Stimulated activated naive CD4-positive, alpha-beta T cell treated with Interleukin-2 at 50 U/mL for 16 hours (primary cell): ENCODE measurements around the gene UPF2.

ENCODE experiments used
- DNase-seq: peaks from one replicate; lab custom pipeline; 2025; lab: John Stamatoyannopoulos, UW

The UPF2 gene

DNA sequence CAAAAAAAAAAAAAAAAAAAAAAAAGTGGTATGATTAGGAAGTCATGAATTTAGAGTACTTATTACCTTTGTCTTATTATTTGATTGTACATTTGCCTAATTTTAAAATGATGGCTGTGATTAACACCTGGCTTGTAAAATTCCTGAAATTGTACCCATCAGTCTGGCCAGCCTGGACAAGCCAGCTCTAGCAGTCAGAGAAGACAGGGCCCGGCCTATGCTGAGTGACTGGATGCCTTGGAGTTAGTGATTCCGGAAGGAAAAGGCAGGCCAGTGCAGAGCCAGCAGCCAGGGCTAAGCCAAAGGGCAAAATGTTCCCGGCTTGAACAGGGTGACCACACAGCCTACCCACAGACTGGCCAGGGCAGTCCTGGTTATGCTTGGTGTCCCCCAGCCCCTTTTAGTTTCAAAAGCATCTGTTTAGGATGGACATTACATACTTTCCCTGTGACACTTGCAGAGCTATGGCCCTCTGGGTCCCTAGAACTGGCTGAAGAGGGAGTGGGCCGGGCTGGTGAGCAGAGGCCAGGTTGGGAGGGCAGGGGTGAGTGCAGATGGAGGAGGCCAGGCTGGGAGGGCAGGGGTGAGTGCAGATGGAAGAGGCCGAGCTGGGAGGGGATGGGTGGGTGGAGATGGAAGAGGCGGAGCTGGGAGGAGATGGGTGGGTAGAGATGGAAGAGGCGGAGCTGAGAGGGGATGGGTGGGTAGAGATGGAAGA is 157.7 kb downstream of the UPF2 start:
- no peak for DNase-seq

DNA sequence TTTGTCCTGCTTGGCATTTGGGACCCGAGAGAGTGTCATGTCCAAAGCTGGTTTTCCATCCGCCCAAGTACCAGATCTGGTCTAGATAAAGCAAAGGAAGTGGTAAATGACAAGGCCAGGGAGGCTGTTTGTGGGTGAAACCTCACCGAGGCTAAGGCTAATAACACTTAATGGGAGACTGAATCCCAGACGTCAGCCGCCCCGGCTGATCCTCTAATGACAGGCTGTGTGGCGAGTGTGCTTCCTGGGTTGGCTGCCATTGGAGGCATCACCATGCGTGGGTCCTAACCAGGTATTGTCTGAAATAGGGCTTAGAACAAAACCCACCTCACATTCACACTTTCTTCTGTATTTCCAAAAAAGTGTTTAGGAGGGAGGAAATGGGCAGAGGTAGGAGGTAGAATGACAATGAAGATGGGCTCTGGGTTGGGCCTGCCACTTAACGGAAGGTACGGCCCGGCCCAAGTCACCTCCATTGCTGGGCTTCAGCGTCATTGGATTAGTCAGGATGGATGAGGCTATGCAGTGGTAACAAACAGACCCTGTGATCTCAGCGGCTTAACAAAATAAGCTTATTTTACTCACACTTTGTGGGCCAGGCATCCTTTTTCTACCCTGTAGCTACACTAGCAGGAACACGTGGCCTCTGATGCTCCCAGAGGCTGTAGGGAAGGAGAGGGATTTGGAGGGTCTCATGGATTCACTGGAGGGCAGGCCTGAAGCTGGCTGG is 159.8 kb downstream of the UPF2 start:
- no peak for DNase-seq

DNA sequence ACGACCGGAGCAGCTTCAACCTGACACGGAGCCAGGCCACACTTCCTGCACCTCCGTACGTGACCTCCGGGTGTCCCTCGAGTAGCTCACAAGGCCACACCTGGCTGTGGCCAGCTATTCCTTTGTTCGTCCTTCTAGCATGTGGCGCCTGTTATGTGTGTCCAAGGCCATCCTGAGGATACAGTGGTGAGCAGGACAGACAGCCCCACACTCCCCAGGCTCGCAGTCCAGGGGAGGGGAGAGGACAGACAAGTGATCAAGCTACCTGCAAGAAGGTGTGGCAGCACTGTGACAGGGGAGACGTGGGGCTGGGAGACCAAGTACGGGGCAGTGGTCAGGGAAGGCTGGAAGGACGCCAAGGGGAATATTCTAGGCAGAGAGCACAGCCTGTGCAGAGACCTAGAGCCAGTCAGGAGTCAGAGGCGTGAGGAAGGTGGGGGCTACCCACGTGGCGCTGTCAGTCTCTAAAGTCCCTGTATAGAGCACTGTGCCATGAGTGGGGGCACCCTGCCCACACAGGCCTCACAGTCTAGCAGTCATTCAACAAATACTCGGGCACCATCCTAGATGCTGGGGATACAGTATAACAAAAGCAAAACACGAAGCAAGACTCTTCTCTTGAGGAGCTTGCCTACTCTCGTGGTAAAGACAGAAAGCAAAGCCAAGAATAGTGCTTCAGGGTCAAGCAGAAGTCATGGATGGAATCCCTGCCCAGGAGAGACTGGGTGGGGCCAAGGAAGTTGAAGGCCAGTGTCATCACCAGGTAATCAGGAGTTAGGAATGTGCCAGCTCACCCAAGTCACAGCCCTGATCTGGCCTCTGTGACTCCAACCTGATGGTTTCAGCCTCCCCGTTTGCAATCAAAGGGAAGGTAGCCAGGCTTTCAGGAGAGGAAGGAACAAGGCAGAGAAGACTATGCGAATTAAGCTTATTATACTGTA is 160.9 kb downstream of the UPF2 start:
- DNase-seq = no peak

DNA sequence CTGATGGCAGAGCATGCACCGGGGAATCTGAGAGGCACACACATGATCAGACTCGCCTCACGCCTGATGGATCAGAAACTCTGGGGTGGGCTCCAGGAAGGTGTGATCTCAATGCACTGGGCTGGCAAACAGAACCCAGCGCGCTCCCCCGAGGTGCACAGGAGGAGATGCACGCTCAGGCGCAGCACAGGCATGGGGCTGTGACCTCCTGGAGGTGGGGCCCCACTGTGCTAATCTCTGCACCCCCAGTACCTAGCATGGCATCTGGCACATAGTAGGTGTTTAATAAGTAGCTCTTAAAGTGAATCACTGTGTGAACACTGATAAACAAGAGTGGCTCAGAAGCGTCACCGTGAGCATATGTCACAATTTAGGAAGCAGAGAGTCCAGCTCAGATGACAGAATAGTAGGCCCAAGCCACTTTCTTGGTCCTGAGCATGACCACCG is 161.6 kb downstream of the UPF2 start:
- DNase-seq = no peak

DNA sequence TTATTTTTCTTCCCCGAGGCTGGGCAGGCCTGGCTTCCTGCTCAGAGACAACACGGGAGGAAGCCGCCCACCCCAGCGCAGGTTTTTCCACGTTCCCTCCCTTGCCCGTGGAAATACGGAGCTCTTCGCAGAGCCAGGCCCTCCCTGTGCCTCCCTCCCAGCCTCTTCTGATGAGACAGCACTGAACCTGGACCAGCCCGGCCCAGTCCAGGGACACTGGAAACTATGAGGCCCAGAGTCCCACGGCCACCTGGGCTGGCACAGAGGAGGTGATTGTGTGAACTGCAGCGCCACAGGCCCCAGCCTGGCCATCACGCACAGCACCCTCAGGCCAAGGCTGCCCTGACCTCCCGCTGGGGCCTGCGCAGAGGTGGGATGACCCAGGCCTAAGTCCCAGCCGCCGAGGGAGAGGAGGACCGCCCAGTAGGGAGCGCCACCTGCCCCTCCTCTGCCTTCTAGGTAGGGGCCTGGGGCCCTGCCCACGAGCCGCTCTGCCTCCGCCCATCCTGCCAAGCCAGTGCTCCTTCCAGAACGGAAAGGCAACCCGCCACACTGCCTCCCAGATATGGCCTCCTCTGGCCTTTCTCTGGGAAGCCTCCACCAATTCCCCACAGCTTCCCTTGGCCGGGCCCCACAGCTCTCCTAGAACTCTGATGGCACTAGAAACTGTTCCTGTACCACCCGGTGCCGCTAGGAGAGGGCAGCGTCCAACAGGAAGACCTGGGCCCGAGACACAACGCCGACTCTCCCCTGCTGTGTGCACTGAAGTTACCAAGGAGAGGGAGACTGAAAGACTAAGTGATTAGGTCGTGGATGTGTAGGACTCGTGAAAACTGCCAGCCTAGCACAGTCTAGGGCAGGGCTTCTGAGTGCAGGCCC is 162.2 kb downstream of the UPF2 start:
- DNase-seq = no peak

DNA sequence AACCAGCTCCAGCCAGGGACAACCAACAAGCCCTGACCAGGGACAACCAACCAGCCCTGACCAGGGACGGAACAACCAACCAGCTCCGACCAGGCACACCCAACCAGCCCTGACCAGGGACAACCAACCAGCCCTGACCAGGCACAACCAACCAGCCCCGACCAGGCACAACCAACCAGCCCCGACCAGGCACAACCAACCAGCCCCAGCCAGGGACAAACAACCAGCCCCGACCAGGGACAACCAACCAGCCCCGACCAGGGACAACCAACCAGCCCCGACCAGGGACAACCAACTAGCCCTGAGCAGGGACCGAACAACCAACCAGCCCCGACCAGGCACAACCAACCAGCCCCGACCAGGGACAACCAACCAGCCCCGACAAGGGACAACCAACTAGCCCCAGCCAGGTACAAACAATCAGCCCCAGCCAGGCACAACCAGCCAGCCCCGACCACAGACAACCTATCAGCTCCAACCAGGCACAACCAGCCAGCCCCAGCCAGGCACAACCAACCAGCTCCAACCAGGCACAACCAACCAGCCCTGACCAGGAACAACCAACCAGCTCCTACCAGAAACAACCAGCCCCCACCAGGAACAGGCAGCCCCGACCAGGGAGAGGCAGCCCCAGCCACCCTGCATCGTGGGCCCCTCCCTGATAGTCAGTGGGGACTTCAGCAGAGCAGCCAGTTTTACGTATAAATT is 163.1 kb downstream of the UPF2 start:
- no peak for DNase-seq

DNA sequence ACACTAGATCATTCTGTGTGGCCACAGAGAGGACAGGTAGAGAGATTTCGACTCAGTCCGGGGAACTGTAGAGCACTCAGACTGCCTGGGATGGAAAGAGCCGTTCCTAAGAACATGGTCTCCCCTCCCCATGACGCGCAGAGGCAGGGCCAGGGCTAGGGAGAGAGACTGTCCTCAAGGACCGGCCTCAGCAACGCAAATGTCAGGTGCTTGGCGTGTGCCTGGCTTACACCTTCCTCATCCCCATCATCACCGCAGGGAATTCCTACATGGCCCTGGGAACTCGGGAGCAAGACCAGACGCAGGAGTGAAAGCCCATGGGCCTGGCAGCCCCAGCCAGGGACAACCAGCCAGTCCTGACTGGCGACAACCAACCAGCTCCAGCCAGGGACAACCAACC is 163.8 kb downstream of the UPF2 start:
- no peak for DNase-seq

DNA sequence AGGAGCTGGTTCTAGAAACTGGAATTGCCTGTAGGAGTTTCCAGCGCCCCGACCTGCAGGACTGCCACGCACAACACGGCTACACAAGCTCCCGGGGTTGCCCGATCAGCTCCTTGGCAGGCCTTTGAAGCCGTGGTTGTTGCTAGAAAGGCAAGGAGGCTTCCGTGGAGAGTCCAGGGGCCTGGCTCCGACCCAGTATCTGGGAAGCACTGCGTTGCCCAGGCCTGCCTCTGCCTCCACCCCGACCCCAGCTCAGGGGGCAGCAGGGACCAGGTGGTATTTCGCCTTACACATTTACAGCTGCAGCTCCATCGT is 165.1 kb downstream of the UPF2 start:
- DNase-seq = no peak

DNA sequence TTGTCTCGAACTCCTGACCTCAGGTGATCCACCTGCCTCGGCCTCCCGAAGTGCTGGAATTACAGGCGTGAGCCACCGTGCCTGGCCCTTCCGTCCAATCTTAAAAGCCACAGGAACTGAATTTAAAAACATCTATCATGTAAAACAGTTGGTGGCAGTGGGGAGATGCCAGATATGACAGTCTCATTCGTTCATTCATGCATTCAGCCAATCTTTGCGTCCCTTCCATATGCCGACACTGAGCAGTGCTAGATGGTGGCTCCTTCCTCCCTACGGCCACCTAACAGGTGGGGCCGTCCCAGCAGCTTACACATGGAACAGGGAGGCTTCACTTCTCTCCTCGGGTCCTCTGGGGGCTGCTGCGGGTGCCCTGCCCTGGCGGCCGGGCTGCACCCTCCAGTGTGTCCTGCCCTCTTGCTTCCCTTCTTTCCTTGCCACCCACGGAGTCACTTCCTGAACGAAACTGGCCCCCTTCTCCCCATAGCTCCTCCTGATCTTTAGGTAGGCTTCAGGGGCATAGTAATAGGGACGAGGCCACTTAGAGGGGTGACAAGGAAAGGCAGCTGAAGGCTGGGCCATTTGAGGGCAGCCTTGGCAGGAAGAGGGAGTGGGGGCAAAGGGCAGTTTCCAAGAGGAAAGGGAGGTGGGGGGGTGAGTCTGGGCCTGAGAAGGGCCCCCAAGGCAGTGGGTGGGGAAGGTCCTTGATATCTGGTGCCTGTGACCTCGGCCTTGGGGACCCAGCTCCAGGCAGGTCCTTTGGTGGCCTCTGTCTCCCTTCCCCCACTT is 165.6 kb downstream of the UPF2 start:
- no peak for DNase-seq

DNA sequence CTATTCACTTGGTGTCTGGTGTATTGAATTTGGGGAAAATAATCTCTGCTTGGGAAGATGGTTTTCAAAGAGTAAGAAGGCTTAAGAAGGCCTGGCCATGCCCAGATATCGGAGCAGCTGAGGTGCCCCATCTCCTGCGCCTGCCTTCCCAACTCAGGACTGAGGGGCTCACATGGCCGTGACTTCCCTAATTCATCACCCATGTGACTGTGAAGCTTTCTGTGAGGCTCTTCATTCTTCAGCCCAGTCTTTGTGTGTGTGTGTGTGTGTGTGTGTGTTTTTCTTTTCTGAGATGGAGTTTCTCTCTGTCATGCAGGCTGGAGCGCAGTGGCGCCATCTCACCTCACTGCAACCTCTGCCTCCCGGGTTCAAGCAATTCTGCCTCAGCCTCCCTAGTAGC is 166.3 kb downstream of the UPF2 start:
- DNase-seq = no peak

DNA sequence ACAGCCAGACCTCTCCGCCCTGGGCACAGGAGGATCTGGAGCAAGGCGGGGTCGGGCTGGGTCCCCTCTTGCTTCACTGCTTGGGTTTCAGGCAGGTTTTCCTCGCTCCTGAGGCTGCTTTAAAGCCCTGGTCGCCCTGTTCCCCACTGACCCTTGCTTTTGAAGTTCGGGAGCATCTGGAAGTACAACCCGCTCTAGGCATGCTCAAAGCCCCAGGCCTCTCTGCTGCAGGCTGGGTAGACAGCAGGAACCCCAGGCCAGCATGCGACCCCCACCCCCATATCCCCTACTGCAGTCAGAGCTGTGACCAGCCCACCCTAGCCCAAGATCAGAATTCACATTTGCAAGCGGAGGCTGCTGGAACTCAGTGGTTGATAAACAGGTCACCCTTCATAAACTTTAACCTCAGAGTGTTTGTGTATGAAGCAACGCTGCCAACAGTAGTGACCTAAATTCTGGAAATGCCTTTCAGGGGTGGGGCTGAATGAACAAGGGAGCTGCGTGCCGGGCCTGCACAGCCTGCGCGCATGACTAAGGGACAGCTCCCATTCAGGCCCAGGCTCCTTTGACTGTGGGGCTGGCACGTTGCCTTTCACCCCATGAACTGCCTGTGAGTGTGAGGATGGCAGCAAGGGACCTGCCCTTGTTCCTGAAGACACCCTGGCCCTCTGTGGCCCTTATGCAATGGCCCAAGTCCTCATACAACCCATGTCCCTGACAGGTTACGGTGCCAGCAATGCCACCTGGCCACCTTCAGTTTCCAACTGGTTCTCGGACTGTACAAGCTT is 166.9 kb downstream of the UPF2 start:
- no peak for DNase-seq

DNA sequence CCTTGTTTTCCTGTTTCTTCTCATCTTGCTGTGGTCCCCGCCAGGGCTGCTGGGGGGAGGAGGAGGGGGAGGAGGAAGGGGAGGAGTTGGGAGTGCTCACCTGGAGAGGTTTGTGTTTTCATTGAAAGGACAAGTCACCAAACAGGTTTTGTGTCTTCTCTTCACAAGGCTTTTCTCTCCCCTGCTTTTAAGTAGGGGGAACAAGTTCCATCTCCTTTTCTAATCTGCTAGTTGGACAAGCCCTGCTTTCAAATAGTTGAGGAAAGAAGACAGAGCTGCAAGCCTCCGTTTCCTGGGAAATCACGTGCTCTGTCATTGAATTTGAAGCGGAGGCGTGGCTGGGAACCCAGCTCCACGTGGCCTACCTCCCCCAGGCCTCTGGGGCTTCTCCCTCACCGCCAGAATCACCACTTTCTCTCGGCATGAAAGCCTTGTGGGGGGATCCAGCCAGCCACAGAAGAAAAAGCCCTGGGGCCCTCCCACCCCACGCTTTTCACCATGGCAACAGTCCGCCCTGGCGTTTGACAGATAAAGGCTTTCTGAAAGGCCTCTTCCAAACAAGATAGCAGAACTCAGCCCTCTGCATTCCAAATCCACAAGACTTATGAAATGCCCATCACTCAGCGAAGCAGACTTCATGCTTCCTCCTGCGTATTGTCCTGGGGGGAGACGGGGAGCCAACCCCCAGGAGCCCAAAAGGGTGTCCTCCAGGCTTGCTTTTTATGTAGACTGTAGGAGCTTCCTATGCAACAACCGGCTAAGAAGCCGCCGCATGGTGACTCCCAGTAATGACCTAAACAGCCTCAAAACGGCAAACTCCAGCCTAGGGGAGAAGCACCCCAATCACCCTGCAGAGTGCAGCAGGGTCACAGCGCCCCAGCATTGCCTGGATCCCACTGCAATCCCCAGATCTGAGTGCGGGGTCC is 167.8 kb downstream of the UPF2 start:
- peak; percentile 8 for DNase-seq

DNA sequence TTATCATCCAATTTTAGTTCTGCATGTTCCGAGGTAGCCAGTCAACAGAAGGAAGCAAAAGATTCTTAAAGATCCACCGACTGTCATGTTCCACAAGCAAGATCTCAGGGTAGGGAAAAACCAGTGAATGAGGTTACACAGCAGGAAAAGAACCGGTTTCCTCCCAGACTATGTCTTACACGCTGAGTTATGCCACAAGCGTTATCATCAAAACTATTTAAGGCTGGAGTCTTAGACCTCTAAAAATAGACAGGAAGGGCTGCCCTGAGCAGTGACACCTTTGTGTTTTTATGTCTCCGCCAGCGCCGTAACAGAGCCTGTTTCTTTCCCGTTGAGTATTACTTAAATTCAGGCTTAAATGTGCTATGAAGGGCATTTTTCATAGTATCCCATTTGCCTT is 171.1 kb downstream of the UPF2 start:
- DNase-seq = no peak

DNA sequence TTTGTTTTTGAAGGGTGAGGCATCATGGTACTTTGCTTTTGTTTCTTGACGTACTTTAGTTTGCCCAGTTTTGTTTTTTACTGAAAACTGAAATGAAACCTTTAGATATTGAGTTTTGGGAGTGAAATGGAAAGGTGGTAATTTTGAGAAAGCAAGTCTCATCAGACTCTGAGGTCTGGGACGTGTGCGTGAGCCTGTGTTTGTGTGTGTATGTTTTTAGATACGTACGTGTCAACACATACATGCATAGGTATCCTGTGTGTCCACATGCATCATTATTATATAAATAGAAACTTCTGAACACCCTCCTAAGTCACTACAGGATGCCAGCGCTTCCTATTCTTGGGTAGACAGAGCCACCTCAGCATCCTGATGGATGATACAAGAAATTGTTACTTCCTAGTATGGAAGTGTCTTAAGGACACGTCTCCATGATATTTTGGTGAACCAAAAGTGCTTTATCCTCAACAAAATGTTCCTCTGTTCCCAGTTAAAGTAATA is 171.7 kb downstream of the UPF2 start:
- no peak for DNase-seq

DNA sequence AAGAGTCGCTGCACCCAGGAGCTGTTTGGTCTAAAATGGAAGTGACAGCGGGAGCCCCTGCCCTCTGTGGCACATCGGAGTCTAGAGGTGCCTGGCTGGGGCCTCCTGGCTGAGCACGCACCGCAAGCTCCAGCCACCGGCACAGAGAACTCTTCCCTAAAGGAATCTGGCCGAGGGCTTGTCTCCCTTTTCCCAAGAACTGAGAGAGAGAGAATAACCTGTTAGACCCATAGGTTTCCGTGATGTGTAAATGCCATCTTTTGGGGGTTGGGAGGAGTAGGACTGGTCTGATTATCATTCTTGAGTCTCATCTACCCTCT is 172.2 kb downstream of the UPF2 start:
- DNase-seq = no peak
